Measurements from ENCODE around the gene PI4KA.

DNA sequence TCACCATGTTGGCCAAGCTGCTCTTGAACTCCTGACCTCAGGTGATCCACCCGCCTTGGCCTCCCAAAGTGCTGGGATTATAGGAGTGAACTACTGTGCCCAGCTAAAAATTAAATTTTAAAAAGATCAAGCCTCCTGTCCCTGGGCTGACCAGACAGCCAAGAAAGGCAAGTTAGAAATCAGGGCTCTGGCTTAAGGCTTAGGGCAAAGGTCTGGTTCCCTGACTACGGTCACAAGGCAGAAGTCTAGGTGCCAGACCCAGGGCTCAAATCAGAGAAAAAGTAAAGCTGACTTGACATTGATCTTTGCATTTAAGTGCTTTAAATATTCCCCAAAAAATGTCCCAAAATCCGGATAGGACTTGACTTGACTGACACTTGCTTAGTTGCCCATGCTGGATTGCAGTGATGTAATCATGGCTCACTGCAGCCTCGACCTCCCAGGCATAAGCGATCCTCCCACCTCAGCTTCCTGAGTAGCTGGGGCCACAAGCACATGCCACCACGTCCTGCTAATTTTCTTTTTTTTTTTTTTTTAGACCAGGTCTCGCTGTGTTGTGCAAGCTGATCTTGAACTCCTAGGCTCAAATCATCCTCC, 41.3 kb upstream of the PI4KA start:
- no peak for TF ChIP-seq EP300 (IDR thresholded peaks at IDR 0.05; ENCODE audit: low read depth in 2 of 2, low read length in 2 of 2)
- TF ChIP-seq EP300 (CRISPR knock-in tag; IDR thresholded peaks at IDR 0.05; ENCODE audit: borderline replicate concordance): no peak
- TF ChIP-seq YY1 (IDR thresholded peaks at IDR 0.05; ENCODE audit: insufficient read depth, insufficient replicate concordance, low read depth, low read length): no peak
- TF ChIP-seq MIER2 (CRISPR knock-in tag; IDR thresholded peaks at IDR 0.05): no peak
- TF ChIP-seq POLR2AphosphoS5 (IDR thresholded peaks at IDR 0.05; ENCODE audit: low read depth, low read length): no peak

Measured in HepG2 (cell line).